ENCODE results near the gene B3GAT1.

Gene B3GAT1

GRCh38 chr11:134409552-134410429 lies 2.3 kb downstream of the B3GAT1 start:
- DNase-seq (ENCODE audit: low spot score in 2 of 2) = no peak
- H3K4me3 ChIP-seq = no peak overlapping the region
- peaks cover 16% of the 10 kb centered on the region for H3K27me3 ChIP-seq (ENCODE audit: low read depth)
- peaks cover 4% of the 10 kb centered on the region; the same call in 1 of the 2 replicates for H3K4me1 ChIP-seq
- no peaks in the 10 kb centered on the region for H3K36me3 ChIP-seq (replicated peaks)
- in situ Hi-C loops (cut with MboI; ENCODE audit: low sequenced_read_pairs) = no loop called here
- no peaks in the 10 kb centered on the region for H3K9me3 ChIP-seq

GRCh38 chr11:134407923-134408322 lies 4.1 kb downstream of the B3GAT1 start:
- H3K36me3 ChIP-seq (replicated peaks) = no peaks in the 10 kb centered on the region
- H3K9me3 ChIP-seq = no peaks in the 10 kb centered on the region
- no peak overlapping the region for H3K4me3 ChIP-seq
- peaks cover 7% of the 10 kb centered on the region for H3K27me3 ChIP-seq (ENCODE audit: low read depth)
- DNase-seq (ENCODE audit: low spot score in 2 of 2) = no peak
- H3K4me1 ChIP-seq = no peaks in the 10 kb centered on the region
- in situ Hi-C loops (cut with MboI; ENCODE audit: low sequenced_read_pairs) = no loop called here

GRCh38 chr11:134407321-134407828 lies 4.7 kb downstream of the B3GAT1 start:
- H3K4me1 ChIP-seq = no peaks in the 10 kb centered on the region
- no peak for DNase-seq (ENCODE audit: low spot score in 2 of 2)
- H3K27me3 ChIP-seq (ENCODE audit: low read depth) = 0 out of 2 replicates have a peak, but pooled peaks cover 3% of the 10 kb centered on the region
- in situ Hi-C loops (cut with MboI; ENCODE audit: low sequenced_read_pairs) = no loop called here
- H3K36me3 ChIP-seq (replicated peaks) = no peaks in the 10 kb centered on the region
- H3K9me3 ChIP-seq = no peaks in the 10 kb centered on the region
- H3K4me3 ChIP-seq = no peak overlapping the region

DNA sequence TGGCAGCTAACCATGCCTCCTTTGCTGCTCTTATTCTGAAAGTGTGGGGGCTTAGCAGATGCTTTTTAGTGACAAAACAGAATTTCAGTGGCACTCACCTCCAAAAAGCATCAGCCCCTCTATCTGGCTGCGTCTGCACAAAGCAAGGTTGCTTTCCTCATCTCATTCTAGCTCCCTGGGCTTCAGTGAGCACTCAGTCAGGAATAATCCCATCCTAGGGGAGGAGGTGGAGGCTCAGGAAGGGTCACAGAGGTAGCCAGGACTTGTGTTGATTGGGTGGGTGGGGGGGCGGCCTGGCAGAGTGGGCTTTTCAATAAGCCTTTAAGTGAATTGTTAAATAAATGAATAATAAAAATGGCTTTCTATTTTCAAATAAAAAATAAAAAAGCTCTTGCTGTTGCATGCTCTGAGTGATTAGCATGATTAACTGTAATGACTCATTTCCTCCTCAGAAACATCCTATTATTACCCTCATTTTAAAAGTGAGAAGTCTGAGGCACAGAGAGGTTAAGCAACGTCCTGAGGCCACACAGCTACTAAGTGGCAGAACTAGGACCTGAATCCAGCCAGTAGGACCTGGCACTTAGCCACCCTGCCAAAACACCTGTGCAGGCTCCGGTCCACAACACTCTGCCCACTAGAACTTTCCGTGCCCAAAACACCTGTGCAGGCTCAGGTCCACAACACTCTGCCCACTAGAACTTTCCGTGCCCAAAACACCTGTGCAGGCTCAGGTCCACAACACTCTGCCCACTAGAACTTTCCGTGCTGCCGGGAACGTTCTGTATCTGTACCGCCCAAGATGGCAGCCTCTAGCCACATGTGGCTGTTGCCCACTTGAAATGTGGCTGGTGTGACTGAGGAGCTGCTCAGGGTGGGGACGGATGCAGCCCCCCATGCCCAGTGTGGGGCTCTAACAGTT lies 5.5 kb downstream of the B3GAT1 start:
- 0 out of 2 replicates have a peak, but pooled peaks cover 3% of the 10 kb centered on the region for H3K27me3 ChIP-seq (ENCODE audit: low read depth)
- H3K4me1 ChIP-seq = no peaks in the 10 kb centered on the region
- H3K9me3 ChIP-seq = no peaks in the 10 kb centered on the region
- no peaks in the 10 kb centered on the region for H3K36me3 ChIP-seq (replicated peaks)
- no peak for DNase-seq (ENCODE audit: low spot score in 2 of 2)
- in situ Hi-C loops (cut with MboI; ENCODE audit: low sequenced_read_pairs) = no loop called here
- H3K4me3 ChIP-seq = no peak overlapping the region

- in situ Hi-C loops (cut with MboI; ENCODE audit: low sequenced_read_pairs) = no loop called here
- Histone ChIP-seq H3K4me3 (no peak overlapping the region), H3K36me3 (replicated peaks) (no peaks in the 10 kb centered on the region), H3K27me3 (ENCODE audit: low read depth) (0 out of 2 replicates have a peak, but pooled peaks cover 2% of the 10 kb centered on the region), H3K4me1 (no peaks in the 10 kb centered on the region), H3K9me3 (no peaks in the 10 kb centered on the region)
- no peak for DNase-seq (ENCODE audit: low spot score in 2 of 2)
These were observed 6.2 kb downstream of the B3GAT1 start for GRCh38 chr11:134405841-134406240.

GRCh38 chr11:134405436-134405835 lies 6.6 kb downstream of the B3GAT1 start:
- H3K9me3 ChIP-seq = no peaks in the 10 kb centered on the region
- DNase-seq (ENCODE audit: low spot score in 2 of 2) = no peak
- H3K27me3 ChIP-seq (ENCODE audit: low read depth) = no peaks in the 10 kb centered on the region
- in situ Hi-C loops (cut with MboI; ENCODE audit: low sequenced_read_pairs) = no loop called here
- H3K36me3 ChIP-seq (replicated peaks) = no peaks in the 10 kb centered on the region
- no peaks in the 10 kb centered on the region for H3K4me1 ChIP-seq
- no peak overlapping the region for H3K4me3 ChIP-seq

GRCh38 chr11:134404575-134405341 lies 7.3 kb downstream of the B3GAT1 start:
- H3K4me3 ChIP-seq = no peak overlapping the region
- no peaks in the 10 kb centered on the region for H3K27me3 ChIP-seq (ENCODE audit: low read depth)
- H3K9me3 ChIP-seq = no peaks in the 10 kb centered on the region
- no peaks in the 10 kb centered on the region for H3K36me3 ChIP-seq (replicated peaks)
- no peaks in the 10 kb centered on the region for H3K4me1 ChIP-seq
- DNase-seq (ENCODE audit: low spot score in 2 of 2) = no peak
- in situ Hi-C loops (cut with MboI; ENCODE audit: low sequenced_read_pairs) = no loop called here

- H3K4me1 ChIP-seq = no peaks in the 10 kb centered on the region
- no peaks in the 10 kb centered on the region for H3K27me3 ChIP-seq (ENCODE audit: low read depth)
- H3K36me3 ChIP-seq (replicated peaks) = no peaks in the 10 kb centered on the region
- DNase-seq (ENCODE audit: low spot score in 2 of 2) = no peak
- H3K9me3 ChIP-seq = no peaks in the 10 kb centered on the region
- H3K4me3 ChIP-seq = no peak overlapping the region
- in situ Hi-C loops (cut with MboI; ENCODE audit: low sequenced_read_pairs) = no loop called here
These were observed 9.1 kb downstream of the B3GAT1 start for GRCh38 chr11:134402910-134403309.

DNA sequence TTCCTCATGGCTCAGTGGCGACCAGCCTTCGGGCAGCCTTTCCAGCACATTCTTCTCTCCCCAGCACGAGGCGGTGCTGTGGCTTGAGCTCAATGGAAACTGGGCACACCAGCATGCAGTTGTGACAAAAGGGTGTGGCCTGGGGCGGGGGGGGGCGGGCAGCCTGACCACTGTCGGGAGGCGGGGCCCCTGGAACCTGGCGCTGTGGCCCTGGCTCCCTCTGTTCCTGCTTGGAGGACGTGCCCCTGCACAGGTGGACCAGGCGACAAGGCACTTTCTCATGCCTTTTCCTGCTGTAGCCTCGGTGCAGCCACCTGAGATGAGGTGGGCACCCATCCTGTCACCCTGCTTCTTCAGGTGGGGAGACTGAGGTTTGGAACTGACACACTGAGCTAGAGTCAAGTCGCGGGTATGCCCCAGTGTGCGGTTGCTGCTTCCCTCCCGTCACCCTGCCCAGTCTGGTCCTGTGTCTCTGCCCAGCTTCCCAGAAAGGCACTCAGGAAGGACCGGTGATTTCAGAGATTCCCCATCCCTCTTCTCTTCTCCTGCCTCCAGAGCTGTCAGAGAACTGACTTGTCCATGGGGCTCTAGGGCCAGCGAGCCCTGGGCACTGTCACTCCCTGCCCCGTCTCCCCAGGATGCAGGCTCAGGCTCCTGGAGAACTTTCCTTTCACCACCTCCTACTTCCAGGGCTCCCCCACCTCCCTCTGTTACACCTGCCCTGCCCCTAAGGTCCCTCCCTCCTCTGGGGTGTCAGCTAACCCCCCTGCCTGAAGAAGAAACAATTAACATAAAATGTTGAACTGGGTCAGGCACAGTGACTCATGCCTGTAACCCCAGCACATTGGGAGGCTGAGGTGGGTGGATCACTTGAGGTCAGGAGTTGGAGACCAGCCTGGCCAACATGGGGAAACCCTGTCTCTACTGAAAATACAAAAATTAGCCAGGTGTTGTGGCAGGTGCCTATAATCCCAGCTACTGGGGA lies 9.9 kb downstream of the B3GAT1 start:
- Histone ChIP-seq H3K36me3 (replicated peaks) (no peaks in the 10 kb centered on the region), H3K4me3 (no peak overlapping the region), H3K27me3 (ENCODE audit: low read depth) (no peaks in the 10 kb centered on the region), H3K9me3 (no peaks in the 10 kb centered on the region), H3K4me1 (no peaks in the 10 kb centered on the region)
- no peak for DNase-seq (ENCODE audit: low spot score in 2 of 2)
- in situ Hi-C loops (cut with MboI; ENCODE audit: low sequenced_read_pairs) = no loop called here

DNA sequence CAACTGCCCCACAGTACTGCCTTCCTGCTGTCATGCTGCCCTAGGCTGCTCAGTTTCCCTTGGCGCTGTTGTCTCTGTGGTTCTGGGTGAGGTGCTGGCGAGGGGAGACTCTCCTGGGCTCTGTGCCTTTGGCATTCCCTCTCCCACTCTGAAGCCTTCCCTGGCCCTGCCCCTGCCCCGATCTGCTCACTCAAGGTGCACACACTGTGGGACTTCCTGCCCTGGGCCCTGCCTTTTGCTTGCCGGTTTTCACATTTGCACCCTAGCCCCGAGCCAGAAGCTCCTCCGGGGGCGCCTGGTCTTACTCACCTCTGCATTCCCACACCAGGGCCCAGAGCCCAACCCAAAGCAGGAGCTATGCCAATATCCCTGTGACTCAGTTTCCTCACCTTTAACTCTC lies 12.0 kb downstream of the B3GAT1 start:
- in situ Hi-C loops (cut with MboI; ENCODE audit: low sequenced_read_pairs) = no loop called here
- no peak overlapping the region for H3K4me3 ChIP-seq
- H3K4me1 ChIP-seq = no peaks in the 10 kb centered on the region
- H3K9me3 ChIP-seq = no peaks in the 10 kb centered on the region
- no peaks in the 10 kb centered on the region for H3K27me3 ChIP-seq (ENCODE audit: low read depth)
- no peaks in the 10 kb centered on the region for H3K36me3 ChIP-seq (replicated peaks)
- no peak for DNase-seq (ENCODE audit: low spot score in 2 of 2)

GRCh38 chr11:134399293-134399654 lies 12.8 kb downstream of the B3GAT1 start:
- in situ Hi-C loops (cut with MboI; ENCODE audit: low sequenced_read_pairs) = no loop called here
- Histone ChIP-seq H3K9me3 (no peaks in the 10 kb centered on the region), H3K4me1 (no peaks in the 10 kb centered on the region), H3K36me3 (replicated peaks) (no peaks in the 10 kb centered on the region), H3K27me3 (ENCODE audit: low read depth) (no peaks in the 10 kb centered on the region), H3K4me3 (no peak overlapping the region)
- no peak for DNase-seq (ENCODE audit: low spot score in 2 of 2)

DNA sequence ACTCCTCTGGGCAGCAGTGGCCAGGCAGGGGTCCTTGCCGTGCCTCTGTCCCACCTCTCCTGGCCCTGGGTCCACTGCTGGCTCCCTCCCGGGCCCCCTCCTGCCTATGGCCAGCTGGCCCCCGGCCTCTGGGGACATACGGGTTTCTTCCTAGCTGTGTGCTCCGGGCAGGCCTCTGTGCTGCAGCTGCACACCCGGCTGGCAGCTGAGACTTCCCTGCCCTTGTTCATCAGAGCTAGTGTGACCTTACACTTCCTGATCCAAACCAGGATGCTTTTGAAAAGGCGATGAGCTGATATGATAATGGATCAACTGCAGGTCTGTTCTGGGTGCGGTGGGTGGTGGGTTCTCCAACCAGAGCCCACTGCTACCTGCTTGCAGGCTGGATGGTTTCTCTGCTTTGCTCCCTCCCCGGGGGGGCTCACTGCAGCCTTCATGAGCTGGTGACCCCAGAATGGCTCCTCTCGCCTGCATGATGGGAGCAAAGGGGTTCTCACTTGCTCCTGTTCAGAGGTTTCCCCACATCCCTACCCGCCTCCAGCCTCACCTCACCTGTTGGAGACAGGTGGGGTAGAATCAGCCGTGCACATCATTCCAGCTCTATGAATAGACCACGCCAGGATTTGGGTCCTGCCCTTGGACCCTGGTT lies 13.3 kb downstream of the B3GAT1 start:
- no peak for DNase-seq (ENCODE audit: low spot score in 2 of 2)
- Histone ChIP-seq H3K4me1 (no peaks in the 10 kb centered on the region), H3K27me3 (ENCODE audit: low read depth) (no peaks in the 10 kb centered on the region), H3K4me3 (no peak overlapping the region), H3K9me3 (no peaks in the 10 kb centered on the region), H3K36me3 (replicated peaks) (no peaks in the 10 kb centered on the region)
- in situ Hi-C loops (cut with MboI; ENCODE audit: low sequenced_read_pairs) = no loop called here

All from HAP-1 (cell line).